Coronary artery (tissue), 2 donors: ENCODE results near the gene CDKL5.

Experiments
- DNase-seq: peaks from one replicate; pipeline ENCODE4 v3.0.0-alpha.2; 2017; ENCODE audit warnings: low spot score
- H3K27ac ChIP-seq, 2 donors: fragments of 200-600 bp; sonication (generic); one replicate each; pipeline ENCODE4 v1.5.1; 2016 to 2019
- H3K4me3 ChIP-seq: fragments of 200-600 bp; sonication (generic); 2 replicates; pipeline ENCODE4 v1.5.1; 2016; ENCODE audit warnings: mild to moderate bottlenecking, moderate library complexity
- CTCF ChIP-seq: fragments of 200-600 bp; sonication (generic); IDR thresholded peaks from one replicate; pipeline ENCODE4 v1.5.1; 2019; ENCODE audit warnings: antibody characterized with exemption

CDKL5 gene

GRCh38 chrX:18638398-18638797, 213.0 kb downstream of the CDKL5 start:
- no peak for TF ChIP-seq CTCF
- Histone ChIP-seq H3K4me3 (no peak overlapping the region), H3K27ac (no peak overlapping the region)
- DNase-seq, result no peak

- Histone ChIP-seq H3K4me3 (no peak overlapping the region), H3K27ac (no peak overlapping the region)
- DNase-seq, result no peak
- no peak for TF ChIP-seq CTCF
Measured at GRCh38 chrX:18639280-18639679, 213.9 kb downstream of the CDKL5 start.

- H3K4me3 ChIP-seq, result no peak overlapping the region
- no peak overlapping the region for H3K27ac ChIP-seq
- TF ChIP-seq CTCF, result no peak
- DNase-seq, result no peak
Measured at GRCh38 chrX:18640686-18641085, 215.3 kb downstream of the CDKL5 start.

GRCh38 chrX:18643243-18643642, 217.8 kb downstream of the CDKL5 start:
- H3K27ac ChIP-seq, result no peak overlapping the region
- H3K4me3 ChIP-seq, result no peak overlapping the region
- no peak for TF ChIP-seq CTCF
- DNase-seq, result no peak

GRCh38 chrX:18643853-18644252, 218.4 kb downstream of the CDKL5 start:
- DNase-seq, result no peak
- H3K27ac ChIP-seq, result no peak overlapping the region
- TF ChIP-seq CTCF, result no peak

GRCh38 chrX:18647621-18648020, 222.2 kb downstream of the CDKL5 start:
- no peak for DNase-seq
- TF ChIP-seq CTCF, result no peak
- Histone ChIP-seq H3K4me3 (no peak overlapping the region), H3K27ac (no peak overlapping the region)

More at GRCh38 chrX:18643853-18644252, 218.4 kb downstream of the CDKL5 start:
- H3K4me3 ChIP-seq, result no peak overlapping the region

GRCh38 chrX:18649498-18649951, 224.1 kb downstream of the CDKL5 start:
- DNase-seq, result no peak
- H3K27ac ChIP-seq, result no peak overlapping the region
- no peak for TF ChIP-seq CTCF

More at GRCh38 chrX:18649498-18649951, 224.1 kb downstream of the CDKL5 start:
- no peak overlapping the region for H3K4me3 ChIP-seq
